Measurements from ENCODE around the gene ST6GAL1. TPM values are rescaled to one million over a fixed set of nuclear protein-coding genes. Genes with fewer than 3 reads are reported as not detected.

ST6GAL1 gene
- polyA plus RNA-seq, 3 donors, result 19.0 to 24.4 (median 20.5) TPM

DNA sequence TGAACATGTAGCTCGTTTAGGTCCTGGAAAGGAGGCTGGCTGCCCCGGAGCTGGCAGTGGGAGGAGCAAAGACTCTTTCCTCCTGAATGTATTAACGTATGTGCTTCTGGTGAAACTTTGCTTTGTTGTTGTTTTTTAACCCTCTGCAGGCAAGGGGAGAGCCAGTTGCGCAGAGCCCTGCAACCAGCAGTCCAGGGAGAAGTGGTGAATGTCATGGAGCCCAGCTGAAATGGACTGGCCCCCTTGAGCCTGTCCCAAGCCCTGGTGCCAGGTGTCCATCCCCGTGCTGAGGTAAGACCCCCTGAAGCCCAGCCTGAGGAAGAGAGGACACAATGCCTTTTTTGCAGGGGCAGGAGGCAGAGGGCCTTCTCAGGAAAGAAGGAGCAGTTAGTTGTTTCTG lies 33.3 kb downstream of the ST6GAL1 start:
- Histone ChIP-seq H3K27me3 (ENCODE audit: control insufficient read depth in 2 of 2, insufficient read depth in 2 of 2, low read length in 2 of 2) (no peaks in the 10 kb centered on the region), H3K9ac (ENCODE audit: insufficient read depth, low read length, poor library complexity, severe bottlenecking) (no peak overlapping the region), H3K36me3 (replicated peaks in 1 of 2; ENCODE audit: control insufficient read depth in 1 of 2, insufficient read depth in 2 of 2, low read length in 2 of 2) (peaks cover 20 to 47% of the 10 kb centered on the region in 2 donors), H3K4me2 (replicated peaks; ENCODE audit: extremely low read depth, low read length, poor library complexity, severe bottlenecking) (no peak overlapping the region), H4K20me1 (ENCODE audit: insufficient read depth, low read length) (peaks cover 5% of the 10 kb centered on the region), H3K4me3 (replicated peaks in 1 of 3; ENCODE audit: low read depth in 2 of 3, low read length in 3 of 3) (no peak overlapping the region), H3K27ac (ENCODE audit: low read depth in 1 of 2, low read length in 2 of 2) (no peak overlapping the region), H3K4me1 (ENCODE audit: control insufficient read depth in 1 of 2, insufficient read depth in 2 of 2, low read length in 2 of 2) (peaks cover 16 to 26% of the 10 kb centered on the region in 2 donors), H2AFZ (ENCODE audit: insufficient read depth, low read depth, low read length, poor library complexity, severe bottlenecking) (no peak overlapping the region), H3K79me2 (ENCODE audit: insufficient read depth, low read length) (peaks cover 20% of the 10 kb centered on the region), H3K9me3 (replicated peaks in 1 of 2; ENCODE audit: control insufficient read depth in 1 of 2, insufficient read depth in 1 of 2, low read length in 2 of 2) (no peaks in the 10 kb centered on the region)
- peaks cover 0 to 2% (median 0%) of the 10 kb centered on the region in 3 donors for H3K27me3 Mint-ChIP-seq (ENCODE audit: low read depth in 3 of 3)
- intact Hi-C loops (cut with micrococcal nuclease), result no loop called here
- 90% methylated on average over 5 of the region's 5 CpGs for WGBS (ENCODE audit: insufficient coverage)
- DNase-seq, result no peak
- TF ChIP-seq, protein P1, sequence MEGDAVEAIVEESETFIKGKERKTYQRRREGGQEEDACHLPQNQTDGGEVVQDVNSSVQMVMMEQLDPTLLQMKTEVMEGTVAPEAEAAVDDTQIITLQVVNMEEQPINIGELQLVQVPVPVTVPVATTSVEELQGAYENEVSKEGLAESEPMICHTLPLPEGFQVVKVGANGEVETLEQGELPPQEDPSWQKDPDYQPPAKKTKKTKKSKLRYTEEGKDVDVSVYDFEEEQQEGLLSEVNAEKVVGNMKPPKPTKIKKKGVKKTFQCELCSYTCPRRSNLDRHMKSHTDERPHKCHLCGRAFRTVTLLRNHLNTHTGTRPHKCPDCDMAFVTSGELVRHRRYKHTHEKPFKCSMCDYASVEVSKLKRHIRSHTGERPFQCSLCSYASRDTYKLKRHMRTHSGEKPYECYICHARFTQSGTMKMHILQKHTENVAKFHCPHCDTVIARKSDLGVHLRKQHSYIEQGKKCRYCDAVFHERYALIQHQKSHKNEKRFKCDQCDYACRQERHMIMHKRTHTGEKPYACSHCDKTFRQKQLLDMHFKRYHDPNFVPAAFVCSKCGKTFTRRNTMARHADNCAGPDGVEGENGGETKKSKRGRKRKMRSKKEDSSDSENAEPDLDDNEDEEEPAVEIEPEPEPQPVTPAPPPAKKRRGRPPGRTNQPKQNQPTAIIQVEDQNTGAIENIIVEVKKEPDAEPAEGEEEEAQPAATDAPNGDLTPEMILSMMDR (IDR thresholded peaks at IDR 0.05), result no peak
- peaks cover 0 to 2% (median 0%) of the 10 kb centered on the region in 7 donors for H3K9me3 Mint-ChIP-seq
- no peak overlapping the region for H3K4me3 Mint-ChIP-seq
- peak overlapping the region in 1 of 7 donors; percentile 56 for H3K27ac Mint-ChIP-seq
- peaks cover 38 to 56% of the 10 kb centered on the region in 2 donors for H3K36me3 Mint-ChIP-seq
- H3K4me1 Mint-ChIP-seq, result peaks cover 31% of the 10 kb centered on the region

DNA sequence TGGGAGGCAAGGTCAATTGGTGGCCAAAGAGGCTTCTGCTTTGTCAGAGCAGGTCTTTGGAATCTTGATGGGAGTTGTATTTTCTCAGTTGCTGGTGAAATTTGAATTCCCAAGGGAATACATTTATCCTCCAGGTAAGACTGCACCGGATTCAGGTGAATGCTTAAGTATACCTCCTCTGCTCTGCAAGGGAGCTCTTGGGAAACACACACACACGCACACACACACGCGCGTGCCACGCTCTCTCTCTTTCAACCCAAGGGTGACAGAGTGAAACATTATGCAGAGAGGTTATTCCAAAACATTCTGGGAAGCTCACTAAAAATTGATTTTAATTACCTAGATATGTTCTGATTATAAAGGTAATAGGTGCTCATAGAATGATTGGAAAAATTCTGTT lies 33.7 kb downstream of the ST6GAL1 start:
- intact Hi-C loops (cut with micrococcal nuclease), result no loop called here
- H3K4me3 Mint-ChIP-seq, result no peak overlapping the region
- Histone ChIP-seq H3K4me1 (ENCODE audit: control insufficient read depth in 1 of 2, insufficient read depth in 2 of 2, low read length in 2 of 2) (peaks cover 14 to 25% of the 10 kb centered on the region in 2 donors), H3K27me3 (ENCODE audit: control insufficient read depth in 2 of 2, insufficient read depth in 2 of 2, low read length in 2 of 2) (no peaks in the 10 kb centered on the region), H3K9me3 (replicated peaks in 1 of 2; ENCODE audit: control insufficient read depth in 1 of 2, insufficient read depth in 1 of 2, low read length in 2 of 2) (no peaks in the 10 kb centered on the region), H3K36me3 (replicated peaks in 1 of 2; ENCODE audit: control insufficient read depth in 1 of 2, insufficient read depth in 2 of 2, low read length in 2 of 2) (peaks cover 20 to 48% of the 10 kb centered on the region in 2 donors), H4K20me1 (ENCODE audit: insufficient read depth, low read length) (peaks cover 5% of the 10 kb centered on the region), H3K4me3 (replicated peaks in 1 of 3; ENCODE audit: low read depth in 2 of 3, low read length in 3 of 3) (no peak overlapping the region), H3K27ac (ENCODE audit: low read depth in 1 of 2, low read length in 2 of 2) (no peak overlapping the region), H3K79me2 (ENCODE audit: insufficient read depth, low read length) (peaks cover 18% of the 10 kb centered on the region), H3K4me2 (replicated peaks; ENCODE audit: extremely low read depth, low read length, poor library complexity, severe bottlenecking) (no peak overlapping the region), H2AFZ (ENCODE audit: insufficient read depth, low read depth, low read length, poor library complexity, severe bottlenecking) (no peak overlapping the region), H3K9ac (ENCODE audit: insufficient read depth, low read length, poor library complexity, severe bottlenecking) (no peak overlapping the region)
- peak overlapping the region in 1 of 7 donors; percentile 26 for H3K27ac Mint-ChIP-seq
- H3K36me3 Mint-ChIP-seq, result peaks cover 39 to 60% of the 10 kb centered on the region in 2 donors
- TF ChIP-seq, protein P1 (IDR thresholded peaks at IDR 0.05), result no peak
- peaks cover 0 to 4% (median 0%) of the 10 kb centered on the region in 7 donors for H3K9me3 Mint-ChIP-seq
- no CpG with 5 or more reads among the region's 6 CpGs for WGBS (ENCODE audit: insufficient coverage)
- DNase-seq, result no peak
- H3K27me3 Mint-ChIP-seq (ENCODE audit: low read depth in 3 of 3), result peaks cover 0 to 2% (median 0%) of the 10 kb centered on the region in 3 donors
- peaks cover 29% of the 10 kb centered on the region for H3K4me1 Mint-ChIP-seq
